Muscle of leg (tissue), 11 donors: ENCODE measurements around the gene APOBEC2. TPM values are rescaled to one million over a fixed set of nuclear protein-coding genes. Genes with fewer than 3 reads are reported as not detected.

Experiments used
- DNase-seq: peaks from one replicate; pipeline ENCODE4 v3.0.0; 2013
- H3K27ac ChIP-seq: one replicate; pipeline ENCODE4 v1.5.1; 2013; ENCODE audit warnings: mild to moderate bottlenecking, low read length, control low read depth
- H3K27me3 ChIP-seq: one replicate; pipeline ENCODE4 v1.6.1; 2013; ENCODE audit warnings: low read length; ENCODE audit not compliant: control insufficient read depth, insufficient read depth
- H3K36me3 ChIP-seq: one replicate; pipeline ENCODE4 v1.6.1; 2013; ENCODE audit warnings: low read length; ENCODE audit not compliant: control insufficient read depth, insufficient read depth
- H3K4me1 ChIP-seq: one replicate; pipeline ENCODE4 v1.6.1; 2013; ENCODE audit warnings: low read length; ENCODE audit not compliant: control insufficient read depth, insufficient read depth
- H3K4me3 ChIP-seq: one replicate; pipeline ENCODE4 v1.5.1; 2013; ENCODE audit warnings: low read length, control low read depth
- H3K9me3 ChIP-seq: replicated peaks from 2 replicates; pipeline ENCODE4 v1.6.1; 2013; ENCODE audit warnings: low read depth, low read length; ENCODE audit not compliant: control insufficient read depth
- WGBS: methylation state at CpG from one replicate; pipeline ENCODE4 v1.1.5; 2013; ENCODE audit warnings: missing lambda C conversion rate; ENCODE audit not compliant: insufficient coverage; 5-methylcytosine and 5-hydroxymethylcytosine counted together
- polyA plus RNA-seq, 8 donors: library from polyadenylated mRNA; unstranded; fragments of 120-200 nt; gene quantifications; one replicate each; pipeline versions ENCODE4 v1.2.1 to v1.2.3, GENCODE V29; 2013; ENCODE audit warnings: inconsistent platforms in 1 of 8, low replicate concordance in 1 of 8; ENCODE audit not compliant: insufficient read length in 8 of 8, insufficient read depth in 1 of 8
- total RNA-seq: library from RNA; stranded (reverse); fragments of 120-200 nt; gene quantifications from one replicate; pipeline ENCODE4 v1.2.4, GENCODE V29; 2013

APOBEC2 gene
- total and polyA plus RNA-seq, 9 donors, result 281 to 891 (median 488) TPM

GRCh38 chr6:41036186-41036585 is 16.8 kb upstream of the APOBEC2 start:
- Histone ChIP-seq H3K9me3 (no peaks in the 10 kb centered on the region), H3K36me3 (no peaks in the 10 kb centered on the region), H3K27ac (no peak overlapping the region), H3K4me1 (peaks cover 20% of the 10 kb centered on the region), H3K27me3 (no peaks in the 10 kb centered on the region), H3K4me3 (no peak overlapping the region)
- no peak for DNase-seq
- WGBS, result no CpG with 5 or more reads among the region's 3 CpGs

GRCh38 chr6:41036601-41037000 is 16.4 kb upstream of the APOBEC2 start:
- DNase-seq, result no peak
- no peaks in the 10 kb centered on the region for H3K36me3 ChIP-seq
- peaks cover 20% of the 10 kb centered on the region for H3K4me1 ChIP-seq
- no peak overlapping the region for H3K4me3 ChIP-seq
- H3K9me3 ChIP-seq, result no peaks in the 10 kb centered on the region
- H3K27ac ChIP-seq, result no peak overlapping the region
- H3K27me3 ChIP-seq, result no peaks in the 10 kb centered on the region
- WGBS, result 61% methylated on average over 2 of the region's 2 CpGs

GRCh38 chr6:41037107-41037900 is 15.7 kb upstream of the APOBEC2 start:
- no peak for DNase-seq
- 64% methylated on average over 3 of the region's 13 CpGs for WGBS
- no peak overlapping the region for H3K4me3 ChIP-seq
- H3K27ac ChIP-seq, result no peak overlapping the region
- peaks cover 20% of the 10 kb centered on the region for H3K4me1 ChIP-seq
- no peaks in the 10 kb centered on the region for H3K27me3 ChIP-seq
- no peaks in the 10 kb centered on the region for H3K9me3 ChIP-seq
- H3K36me3 ChIP-seq, result no peaks in the 10 kb centered on the region

- WGBS, result 90% methylated on average over 2 of the region's 3 CpGs
- DNase-seq, result no peak
- Histone ChIP-seq H3K36me3 (no peaks in the 10 kb centered on the region), H3K27me3 (no peaks in the 10 kb centered on the region), H3K27ac (no peak overlapping the region), H3K9me3 (no peaks in the 10 kb centered on the region), H3K4me1 (peaks cover 20% of the 10 kb centered on the region), H3K4me3 (no peak overlapping the region)
Observed at GRCh38 chr6:41038205-41038604, 14.8 kb upstream of the APOBEC2 start.

- Histone ChIP-seq H3K36me3 (no peaks in the 10 kb centered on the region), H3K9me3 (no peaks in the 10 kb centered on the region), H3K4me3 (no peak within 1 kb of the TSS), H3K4me1 (peaks cover 27% of the 10 kb centered on the region), H3K27ac (no peak within 1 kb of the TSS), H3K27me3 (no peaks in the 10 kb centered on the region)
- DNase-seq, result no peak
- 55% methylated on average over 7 of the region's 10 CpGs for WGBS
Observed at GRCh38 chr6:41039060-41039998, 13.7 kb upstream of the APOBEC2 start, which contains the start of gene UNC5CL. UNC5CL (minus strand) TSS chr6:41039221; CDS start chr6:41035074, 4,147 bp downstream.

- no peak for DNase-seq
- Histone ChIP-seq H3K27ac (no peak overlapping the region), H3K4me1 (peaks cover 30% of the 10 kb centered on the region), H3K36me3 (no peaks in the 10 kb centered on the region), H3K9me3 (no peaks in the 10 kb centered on the region), H3K4me3 (no peak overlapping the region), H3K27me3 (no peaks in the 10 kb centered on the region)
- 76% methylated on average over 2 of the region's 6 CpGs for WGBS
Observed at GRCh38 chr6:41040101-41040939, 12.7 kb upstream of the APOBEC2 start.

- Histone ChIP-seq H3K4me1 (peaks cover 38% of the 10 kb centered on the region), H3K27me3 (no peaks in the 10 kb centered on the region), H3K36me3 (no peaks in the 10 kb centered on the region), H3K4me3 (no peak overlapping the region), H3K27ac (no peak overlapping the region), H3K9me3 (no peaks in the 10 kb centered on the region)
- no CpG with 5 or more reads among the region's 1 CpG for WGBS
- DNase-seq, result no peak
Observed at GRCh38 chr6:41040940-41041536, 12.0 kb upstream of the APOBEC2 start.

- DNase-seq, result no peak
- WGBS, result 88% methylated on average over 9 of the region's 10 CpGs
- Histone ChIP-seq H3K27me3 (no peaks in the 10 kb centered on the region), H3K4me1 (peaks cover 43% of the 10 kb centered on the region), H3K4me3 (no peak within 1 kb of the TSS), H3K9me3 (no peaks in the 10 kb centered on the region), H3K27ac (no peak within 1 kb of the TSS), H3K36me3 (no peaks in the 10 kb centered on the region)
Observed at GRCh38 chr6:41042226-41043055, 10.6 kb upstream of the APOBEC2 start, which contains the start of gene TSPO2. TSPO2 (plus strand) TSS chr6:41042467; CDS start chr6:41042986, 519 bp downstream.

- H3K4me1 ChIP-seq, result peaks cover 50% of the 10 kb centered on the region
- no peaks in the 10 kb centered on the region for H3K36me3 ChIP-seq
- H3K27ac ChIP-seq, result no peak overlapping the region
- WGBS, result 77% methylated on average over 2 of the region's 3 CpGs
- DNase-seq, result no peak
- H3K4me3 ChIP-seq, result no peak overlapping the region
- no peaks in the 10 kb centered on the region for H3K27me3 ChIP-seq
- H3K9me3 ChIP-seq, result no peaks in the 10 kb centered on the region
Observed at GRCh38 chr6:41043151-41043550, 9.9 kb upstream of the APOBEC2 start.
